D721Med (cell line): ENCODE data around the gene ODF2.

Experiments
- DNase-seq: peaks from one replicate; pipeline ENCODE4 v3.0.0; 2011; ENCODE audit warnings: low spot score; ENCODE audit not compliant: insufficient read length
- FAIRE-seq: peaks from 2 replicates; lab custom pipeline; 2011; peaks lifted over from hg19 to GRCh38; lab: Jason Lieb, UNC
- CTCF ChIP-seq: IDR thresholded peaks from 2 replicates; pipeline ENCODE4 v1.5.1; 2012; ENCODE audit warnings: mild to moderate bottlenecking, control low read depth; ENCODE audit not compliant: insufficient read depth; ENCODE audit errors: missing control alignments

Gene ODF2

DNA sequence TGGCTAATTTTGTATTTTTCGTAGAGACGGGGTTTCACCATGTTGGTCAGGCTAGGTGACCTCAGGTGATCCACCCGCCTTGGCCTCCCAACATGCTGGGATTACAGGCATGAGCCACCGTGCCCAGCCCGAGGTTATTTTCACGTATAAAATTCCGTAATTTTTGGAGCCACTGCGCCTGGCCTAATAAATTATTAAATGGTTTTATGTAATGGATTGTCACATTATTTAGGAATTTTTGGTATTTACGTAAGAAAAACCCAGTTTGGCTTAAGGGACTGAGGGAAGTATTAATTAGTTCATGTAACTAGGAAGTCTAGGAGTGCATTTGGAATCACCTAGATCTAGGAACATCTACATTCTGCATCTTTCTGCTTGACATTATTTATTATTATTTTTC lies 57.0 kb downstream of the ODF2 start:
- FAIRE-seq = no peak
- TF ChIP-seq CTCF = no peak
- DNase-seq = no peak

GRCh38 chr9:128521956-128522355 lies 66.2 kb downstream of the ODF2 start:
- FAIRE-seq (no peak), DNase-seq (no peak)
- no peak for TF ChIP-seq CTCF

GRCh38 chr9:128523199-128523925 lies 67.6 kb downstream of the ODF2 start:
- FAIRE-seq (no peak), DNase-seq (no peak)
- TF ChIP-seq CTCF = no peak

DNA sequence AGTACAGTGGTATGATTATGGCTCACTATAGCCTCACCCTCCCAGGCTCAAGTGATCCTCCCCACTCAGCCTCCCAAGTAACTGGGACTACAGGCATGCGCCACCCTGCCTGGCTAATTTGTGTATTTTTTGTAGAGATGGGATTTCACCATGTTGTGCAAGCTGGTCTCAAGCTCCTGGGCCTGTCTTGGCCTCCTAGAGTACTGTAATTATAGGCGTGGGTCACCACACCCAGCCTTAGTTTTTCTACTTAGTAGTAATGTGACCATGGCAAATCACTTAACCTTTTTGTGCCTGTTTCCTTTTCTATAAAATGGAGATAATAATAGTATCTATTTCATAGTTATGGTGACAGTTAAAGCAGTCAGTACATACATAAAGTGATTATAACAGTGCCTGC lies 70.9 kb downstream of the ODF2 start:
- FAIRE-seq = no peak
- TF ChIP-seq CTCF = no peak

GRCh38 chr9:128528445-128529160 lies 72.8 kb downstream of the ODF2 start:
- no peak for TF ChIP-seq CTCF

More for the DNA sequence above, 70.9 kb downstream of the ODF2 start:
- DNase-seq = no peak

DNA sequence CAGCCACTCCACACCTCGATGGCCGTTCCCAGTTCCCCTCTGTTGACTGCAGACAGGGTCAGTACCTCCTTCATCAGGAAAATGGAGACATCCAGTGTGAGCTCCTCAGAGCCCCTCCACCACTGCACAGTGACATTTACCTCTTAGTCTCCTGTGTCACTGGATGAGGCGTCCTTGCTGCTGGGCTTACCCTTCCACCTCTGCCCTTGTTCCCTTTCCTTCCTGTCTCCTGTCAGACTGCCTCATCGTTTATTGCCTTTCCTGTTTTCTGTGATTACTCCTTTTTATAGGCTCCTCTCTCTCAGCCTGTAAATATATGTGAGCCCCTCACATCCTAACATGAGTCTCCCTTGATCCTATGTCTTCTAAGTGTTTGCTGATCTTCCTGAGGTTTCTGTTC lies 73.4 kb downstream of the ODF2 start:
- FAIRE-seq (no peak), DNase-seq (no peak)
- TF ChIP-seq CTCF = no peak

More at GRCh38 chr9:128528445-128529160, 72.8 kb downstream of the ODF2 start:
- FAIRE-seq (no peak), DNase-seq (no peak)

DNA sequence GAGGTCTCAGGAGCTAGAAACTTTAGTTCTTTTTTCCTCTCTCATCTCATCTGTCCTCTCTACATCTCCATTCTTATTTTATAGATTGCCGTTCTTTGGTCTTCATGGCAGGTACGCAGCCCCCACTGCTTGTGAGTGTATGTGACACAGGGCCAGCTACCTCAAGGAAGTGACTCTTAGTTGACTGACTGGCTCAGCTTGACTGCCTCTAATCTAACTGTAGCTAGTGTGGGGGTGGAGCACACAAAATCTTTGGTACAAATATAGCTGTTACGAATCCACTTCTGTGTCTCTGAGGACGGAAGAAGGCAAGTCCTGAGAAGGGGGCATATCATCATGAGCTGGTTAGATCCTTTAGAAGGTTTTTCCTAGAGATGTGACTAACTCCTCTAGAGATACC lies 76.8 kb downstream of the ODF2 start:
- DNase-seq = no peak
- no peak for FAIRE-seq
- no peak for TF ChIP-seq CTCF
